Cardiac muscle cell (in vitro differentiated cells and primary cell): ENCODE data around the gene SRL. TPM values are rescaled to one million over a fixed set of nuclear protein-coding genes. Genes with fewer than 3 reads are reported as not detected.

Source experiments
- DNase-seq, 2 donors: peaks; one replicate each; pipeline versions ENCODE4 v3.0.0 to v3.0.0-alpha.2; 2010 to 2017; ENCODE audit warnings: low read depth in 1 of 2, low spot score in 1 of 2
- H3K27ac ChIP-seq: fragments of 200-600 bp; sonication (generic); 2 replicates; pipeline ENCODE4 v1.5.1; 2016
- H3K27me3 ChIP-seq: fragments of 200-600 bp; sonication (generic); 2 replicates; pipeline ENCODE4 v1.6.0; 2016; ENCODE audit warnings: control low read depth
- H3K36me3 ChIP-seq: fragments of 200-600 bp; sonication (generic); 2 replicates; pipeline ENCODE4 v1.5.1; 2016; ENCODE audit warnings: control low read depth
- H3K4me1 ChIP-seq: fragments of 200-600 bp; sonication (generic); 2 replicates; pipeline ENCODE4 v1.8.1; 2017; ENCODE audit warnings: low read depth, mild to moderate bottlenecking, mixed run types
- H3K4me3 ChIP-seq: fragments of 200-600 bp; sonication (generic); 2 replicates; pipeline ENCODE4 v1.5.1; 2016; ENCODE audit warnings: mild to moderate bottlenecking
- H3K9me3 ChIP-seq: fragments of 200-600 bp; sonication (generic); 2 replicates; pipeline ENCODE4 v1.5.1; 2017; ENCODE audit warnings: low read depth, mild to moderate bottlenecking, control low read depth
- polyA plus RNA-seq: library from polyadenylated mRNA; unstranded; fragments of >200 nt; fragmentation: Nextera tagmentation; extraction: Ambion mirVana; gene quantifications from 2 replicates; pipeline ENCODE4 v1.2.1, GENCODE V29; 2016
- total RNA-seq: library from RNA; depleted of rRNA; stranded (reverse); fragments of >200 nt; gene quantifications from 2 replicates; pipeline ENCODE4 v1.2.3, GENCODE V29; 2016
- TF ChIP-seq, protein P1 (sequence below): IDR thresholded peaks from 2 replicates; pipeline ENCODE4 v1.5.1; 2012; ENCODE audit warnings: low read depth, mild to moderate bottlenecking, low read length

The SRL gene
- total and polyA plus RNA-seq, 2 experiments from 2014 or later = 45.9 to 51.1 TPM

GRCh38 chr16:4244254-4245076 is 2.6 kb upstream of the SRL start:
- Histone ChIP-seq H3K4me3 (no peak overlapping the region), H3K27me3 (no peaks in the 10 kb centered on the region), H3K9me3 (no peaks in the 10 kb centered on the region), H3K36me3 (no peaks in the 10 kb centered on the region), H3K27ac (peak overlapping the region; percentile 97), H3K4me1 (peaks cover 75% of the 10 kb centered on the region)
- peak; percentile 39 to 72 for DNase-seq
- TF ChIP-seq, protein P1, sequence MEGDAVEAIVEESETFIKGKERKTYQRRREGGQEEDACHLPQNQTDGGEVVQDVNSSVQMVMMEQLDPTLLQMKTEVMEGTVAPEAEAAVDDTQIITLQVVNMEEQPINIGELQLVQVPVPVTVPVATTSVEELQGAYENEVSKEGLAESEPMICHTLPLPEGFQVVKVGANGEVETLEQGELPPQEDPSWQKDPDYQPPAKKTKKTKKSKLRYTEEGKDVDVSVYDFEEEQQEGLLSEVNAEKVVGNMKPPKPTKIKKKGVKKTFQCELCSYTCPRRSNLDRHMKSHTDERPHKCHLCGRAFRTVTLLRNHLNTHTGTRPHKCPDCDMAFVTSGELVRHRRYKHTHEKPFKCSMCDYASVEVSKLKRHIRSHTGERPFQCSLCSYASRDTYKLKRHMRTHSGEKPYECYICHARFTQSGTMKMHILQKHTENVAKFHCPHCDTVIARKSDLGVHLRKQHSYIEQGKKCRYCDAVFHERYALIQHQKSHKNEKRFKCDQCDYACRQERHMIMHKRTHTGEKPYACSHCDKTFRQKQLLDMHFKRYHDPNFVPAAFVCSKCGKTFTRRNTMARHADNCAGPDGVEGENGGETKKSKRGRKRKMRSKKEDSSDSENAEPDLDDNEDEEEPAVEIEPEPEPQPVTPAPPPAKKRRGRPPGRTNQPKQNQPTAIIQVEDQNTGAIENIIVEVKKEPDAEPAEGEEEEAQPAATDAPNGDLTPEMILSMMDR = no peak

GRCh38 chr16:4241258-4241927 is 487 bp downstream of the SRL start:
- H3K4me1 ChIP-seq = peaks cover 63% of the 10 kb centered on the region
- TF ChIP-seq, protein P1 = no peak
- H3K9me3 ChIP-seq = no peaks in the 10 kb centered on the region
- H3K27me3 ChIP-seq = no peaks in the 10 kb centered on the region
- H3K27ac ChIP-seq = peak overlapping the region; percentile 99
- no peaks in the 10 kb centered on the region for H3K36me3 ChIP-seq
- H3K4me3 ChIP-seq = no peak overlapping the region
- DNase-seq = no peak

- H3K36me3 ChIP-seq = no peaks in the 10 kb centered on the region
- peak overlapping the region; percentile 99 for H3K27ac ChIP-seq
- H3K4me1 ChIP-seq = peaks cover 56% of the 10 kb centered on the region
These were observed 1.3 kb downstream of the SRL start for GRCh38 chr16:4240624-4241023.

GRCh38 chr16:4239682-4240175 is 2.2 kb downstream of the SRL start:
- no peaks in the 10 kb centered on the region for H3K27me3 ChIP-seq
- TF ChIP-seq, protein P1 = no peak
- peak overlapping the region; percentile 99 for H3K27ac ChIP-seq
- no peak overlapping the region for H3K4me3 ChIP-seq
- H3K4me1 ChIP-seq = peaks cover 57% of the 10 kb centered on the region
- no peak for DNase-seq
- no peaks in the 10 kb centered on the region for H3K9me3 ChIP-seq
- no peaks in the 10 kb centered on the region for H3K36me3 ChIP-seq

More at GRCh38 chr16:4240624-4241023, 1.3 kb downstream of the SRL start:
- Histone ChIP-seq H3K4me3 (no peak overlapping the region), H3K9me3 (no peaks in the 10 kb centered on the region), H3K27me3 (no peaks in the 10 kb centered on the region)
- DNase-seq = peak in 1 of 2 donors; percentile 91
- TF ChIP-seq, protein P1 = no peak

DNA sequence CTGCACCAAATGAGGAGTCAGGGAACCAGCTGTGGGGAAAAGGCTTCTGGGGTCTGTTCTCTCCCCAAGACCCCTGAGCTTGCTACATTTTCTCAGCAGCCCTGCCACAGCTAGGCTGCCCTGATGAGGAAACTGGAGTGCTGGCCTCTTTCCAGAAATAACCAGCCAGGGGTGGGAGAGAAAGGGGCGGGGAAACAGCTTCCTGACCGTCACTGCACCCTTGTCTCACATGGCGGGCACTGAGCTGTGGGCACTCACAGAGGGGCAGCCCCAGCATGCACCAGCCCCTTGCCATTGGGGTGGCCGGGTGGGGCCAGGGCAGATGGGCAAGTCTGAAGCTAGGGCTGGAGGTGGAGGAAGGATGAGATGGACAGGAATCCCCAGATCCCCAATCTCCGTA is 2.9 kb downstream of the SRL start:
- Histone ChIP-seq H3K27me3 (no peaks in the 10 kb centered on the region), H3K36me3 (no peaks in the 10 kb centered on the region), H3K4me1 (peaks cover 62% of the 10 kb centered on the region), H3K4me3 (no peak overlapping the region), H3K9me3 (no peaks in the 10 kb centered on the region), H3K27ac (peak overlapping the region; percentile 99)
- TF ChIP-seq, protein P1 = no peak
- no peak for DNase-seq
